HG03342 (cell line): ENCODE data around the gene GSTM2.

Experiments used
- ATAC-seq: cut with Tn5 transposase; IDR thresholded peaks from one replicate; pipeline ENCODE4 v1.9.1; 2021; ENCODE audit warnings: mild to moderate bottlenecking, moderate library complexity; ENCODE audit not compliant: unreplicated experiment

The GSTM2 gene

GRCh38 chr1:109667452-109668122 is at the start of gene GSTM2:
GSTM2 (plus strand) TSS chr1:109668057; CDS start chr1:109668116, 59 bp downstream.
- ATAC-seq = peak; percentile 87

- ATAC-seq = no peak
Measured at GRCh38 chr1:109618661-109619575, 48.9 kb upstream of the GSTM2 start.

DNA sequence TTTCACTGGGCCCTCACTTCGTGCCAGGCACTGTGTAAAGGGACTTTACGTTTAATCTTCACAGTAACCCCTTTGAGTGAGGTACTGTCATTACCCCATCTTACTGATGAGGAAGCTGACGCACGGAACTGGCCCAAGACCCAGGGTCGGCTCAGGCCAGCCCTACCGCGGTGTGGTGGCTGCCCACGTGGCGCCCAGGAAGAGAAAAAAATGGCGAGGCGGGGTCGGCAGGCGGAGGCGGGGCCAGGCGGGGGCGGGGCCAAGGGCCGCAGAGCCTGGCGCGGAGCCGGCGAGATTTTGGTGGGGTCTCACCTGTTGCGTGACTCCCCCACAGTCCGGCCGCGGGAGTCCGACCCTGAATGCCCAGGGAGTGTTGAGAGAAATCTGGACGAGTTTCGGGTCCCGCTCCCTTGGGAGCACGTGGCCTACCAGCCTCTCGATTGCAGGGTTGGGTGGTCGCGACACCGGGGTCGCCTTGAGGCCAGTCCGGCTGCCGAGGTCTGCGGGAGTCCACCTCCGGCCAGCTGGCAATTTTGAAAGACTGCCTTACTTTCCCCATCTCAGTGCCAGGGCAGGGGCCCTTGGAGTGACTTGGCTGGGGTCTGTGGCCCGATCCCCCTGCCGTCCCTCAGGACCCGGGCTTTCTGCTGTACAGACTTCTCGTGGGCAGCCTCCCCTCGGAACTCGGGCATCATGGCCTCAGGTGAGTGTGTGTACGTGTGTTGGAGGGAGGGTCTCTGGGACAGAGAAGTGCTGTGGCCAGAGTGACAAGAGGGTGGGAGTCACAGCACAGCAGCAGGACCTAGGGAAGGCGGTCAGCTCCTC is 48.1 kb upstream of the GSTM2 start, which contains the start of the genes AMPD2 and GNAT2:
Gene AMPD2 (plus strand): TSS at position 262 of the 825 bp plus-strand sequence. CDS start 1,339 bp downstream, outside the sequence.
Gene GNAT2 (minus strand): TSS at position 41 of the 825 bp plus-strand sequence. CDS start 6,746 bp downstream, outside the sequence.
- peak; percentile 52 for ATAC-seq

- no peak for ATAC-seq
Measured at GRCh38 chr1:109620401-109620791, 47.5 kb upstream of the GSTM2 start.

DNA sequence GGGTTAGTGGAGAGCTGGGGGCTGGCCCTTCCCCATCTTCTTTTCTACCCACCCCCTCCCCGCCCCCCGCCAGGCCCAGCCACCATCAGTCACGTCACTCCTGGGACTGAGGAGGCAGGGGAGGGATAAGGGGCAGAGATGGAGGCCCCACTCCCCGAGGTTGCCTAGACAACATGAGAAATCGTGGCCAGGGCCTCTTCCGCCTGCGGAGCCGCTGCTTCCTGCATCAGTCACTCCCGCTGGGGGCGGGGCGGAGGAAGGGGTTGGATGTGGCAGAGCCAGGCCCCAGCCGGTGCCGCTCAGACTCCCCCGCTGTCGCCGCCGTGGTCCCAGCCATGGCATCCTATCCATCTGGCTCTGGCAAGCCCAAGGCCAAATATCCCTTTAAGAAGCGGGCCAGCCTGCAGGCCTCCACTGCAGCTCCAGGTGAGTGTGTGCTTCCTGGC is 47.0 kb upstream of the GSTM2 start:
- peak; percentile 79 for ATAC-seq

- no peak for ATAC-seq
Measured at GRCh38 chr1:109621379-109622136, 46.3 kb upstream of the GSTM2 start.

GRCh38 chr1:109622137-109622892 is 45.5 kb upstream of the GSTM2 start:
- no peak for ATAC-seq

- no peak for ATAC-seq
Measured at GRCh38 chr1:109622895-109623294, 45.0 kb upstream of the GSTM2 start.

GRCh38 chr1:109623601-109624161 is 44.2 kb upstream of the GSTM2 start:
- no peak for ATAC-seq

DNA sequence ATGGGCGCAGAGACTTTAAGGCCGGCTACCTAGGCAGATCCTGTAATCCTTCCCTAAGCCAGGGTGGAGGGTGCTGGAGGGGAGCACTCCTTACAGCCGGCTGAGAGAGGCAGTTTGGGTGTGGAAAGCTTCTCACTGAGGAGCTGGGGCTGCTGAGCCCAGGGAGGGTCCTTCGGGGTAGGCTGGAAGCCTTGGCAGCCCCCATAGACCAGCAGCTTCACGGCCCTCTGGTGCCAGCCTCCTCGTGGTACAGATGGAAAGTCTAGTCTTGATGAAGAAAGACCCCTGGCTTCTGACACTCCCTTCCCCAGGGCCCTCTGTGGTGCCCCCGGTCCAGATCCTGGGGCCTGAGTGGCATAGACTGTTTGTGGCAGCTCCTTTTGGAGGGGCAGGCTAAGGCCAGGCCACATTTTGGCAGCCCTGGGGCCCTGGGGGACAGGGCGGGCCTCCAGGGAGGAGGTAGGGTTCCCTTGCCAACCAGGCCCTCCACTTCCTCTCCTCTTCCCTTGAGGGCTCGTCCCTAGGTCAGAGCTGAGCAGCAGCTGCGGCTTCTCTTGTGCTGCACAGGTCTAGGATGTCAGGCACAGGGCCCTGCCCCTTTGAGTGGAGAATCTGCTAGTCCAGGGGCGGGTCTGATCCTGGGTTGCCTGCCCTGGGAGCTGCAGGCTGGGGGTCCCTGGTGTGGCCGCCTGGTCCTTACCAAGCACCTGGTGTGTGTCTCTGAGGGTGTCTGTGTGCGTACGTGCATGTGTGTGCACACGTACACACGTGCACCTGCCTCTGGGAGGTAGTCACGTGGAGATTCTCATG is 43.5 kb upstream of the GSTM2 start:
- no peak for ATAC-seq

DNA sequence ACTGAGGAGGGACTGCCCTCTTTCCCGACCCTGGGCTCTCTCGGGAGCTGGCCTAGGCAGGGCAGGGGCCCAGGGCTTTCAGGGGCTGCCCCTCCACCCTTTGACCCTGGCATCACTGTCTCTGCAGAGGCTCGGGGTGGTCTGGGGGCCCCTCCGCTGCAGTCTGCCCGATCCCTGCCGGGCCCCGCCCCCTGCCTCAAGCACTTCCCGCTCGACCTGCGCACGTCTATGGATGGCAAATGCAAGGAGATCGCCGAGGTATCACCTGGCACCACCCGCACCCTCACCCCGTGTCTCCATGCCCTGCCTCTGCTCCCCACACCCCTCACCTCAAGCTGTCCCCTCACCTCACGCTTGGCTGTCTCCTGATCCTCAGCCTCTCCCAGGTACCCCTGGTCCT is 42.7 kb upstream of the GSTM2 start:
- ATAC-seq = no peak

- ATAC-seq = no peak
Measured at GRCh38 chr1:109625601-109626560, 42.0 kb upstream of the GSTM2 start.

DNA sequence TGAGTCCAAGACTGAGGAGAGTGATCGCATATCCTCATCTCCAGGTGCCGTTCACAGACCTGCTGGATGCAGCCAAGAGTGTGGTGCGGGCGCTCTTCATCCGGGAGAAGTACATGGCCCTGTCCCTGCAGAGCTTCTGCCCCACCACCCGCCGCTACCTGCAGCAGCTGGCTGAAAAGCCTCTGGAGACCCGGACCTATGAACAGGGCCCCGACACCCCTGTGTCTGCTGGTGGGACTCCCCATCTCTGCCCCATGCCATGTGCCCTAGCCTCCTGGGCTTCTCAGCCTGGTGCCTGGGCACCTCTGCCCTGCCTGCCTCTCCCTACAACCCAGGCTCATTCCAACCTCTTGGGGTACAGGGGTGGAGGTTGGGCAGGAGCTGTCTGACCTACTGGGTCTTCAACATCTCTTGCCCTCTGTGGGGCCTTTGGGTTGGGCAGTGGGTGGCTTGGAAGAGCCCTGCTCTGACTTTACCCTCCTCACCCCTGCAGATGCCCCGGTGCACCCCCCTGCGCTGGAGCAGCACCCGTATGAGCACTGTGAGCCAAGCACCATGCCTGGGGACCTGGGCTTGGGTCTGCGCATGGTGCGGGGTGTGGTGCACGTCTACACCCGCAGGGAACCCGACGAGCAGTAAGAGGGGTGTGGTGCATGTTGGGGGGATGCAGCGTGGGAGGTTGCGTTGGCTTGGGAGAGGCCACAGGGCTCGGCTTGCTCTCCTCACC is 41.0 kb upstream of the GSTM2 start:
- no peak for ATAC-seq

DNA sequence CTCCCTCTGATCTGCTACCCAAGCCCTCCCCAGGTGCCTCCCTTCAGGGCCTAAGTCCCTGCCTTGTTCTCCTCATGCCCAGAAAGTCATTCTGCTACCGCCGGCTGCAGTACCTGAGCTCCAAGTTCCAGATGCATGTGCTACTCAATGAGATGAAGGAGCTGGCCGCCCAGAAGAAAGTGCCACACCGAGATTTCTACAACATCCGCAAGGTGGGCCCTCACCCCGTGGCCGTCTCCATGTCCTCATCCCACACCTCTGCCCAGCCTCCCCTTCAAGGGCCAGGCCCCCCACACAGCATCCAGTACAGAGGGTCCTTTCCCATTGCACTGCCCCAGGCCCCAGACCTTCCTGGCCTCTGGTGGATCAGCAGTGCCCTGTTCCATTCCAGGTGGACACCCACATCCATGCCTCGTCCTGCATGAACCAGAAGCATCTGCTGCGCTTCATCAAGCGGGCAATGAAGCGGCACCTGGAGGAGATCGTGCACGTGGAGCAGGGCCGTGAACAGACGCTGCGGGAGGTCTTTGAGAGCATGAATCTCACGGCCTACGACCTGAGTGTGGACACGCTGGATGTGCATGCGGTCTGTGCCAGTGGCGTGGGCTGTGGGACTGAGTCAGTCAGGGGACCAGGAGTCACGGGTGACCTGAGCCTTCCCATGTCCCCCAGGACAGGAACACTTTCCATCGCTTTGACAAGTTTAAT is 40.0 kb upstream of the GSTM2 start:
- ATAC-seq = no peak

GRCh38 chr1:109628540-109629321 is 39.1 kb upstream of the GSTM2 start:
- ATAC-seq = no peak
